ENCODE measurements around the gene C7orf33.
"Not testable (repeated sequence)": the region's sequence is repeated elsewhere in the genome, so short reads cannot be mapped to it uniquely, and the experiment has no call there.

The C7orf33 gene

DNA sequence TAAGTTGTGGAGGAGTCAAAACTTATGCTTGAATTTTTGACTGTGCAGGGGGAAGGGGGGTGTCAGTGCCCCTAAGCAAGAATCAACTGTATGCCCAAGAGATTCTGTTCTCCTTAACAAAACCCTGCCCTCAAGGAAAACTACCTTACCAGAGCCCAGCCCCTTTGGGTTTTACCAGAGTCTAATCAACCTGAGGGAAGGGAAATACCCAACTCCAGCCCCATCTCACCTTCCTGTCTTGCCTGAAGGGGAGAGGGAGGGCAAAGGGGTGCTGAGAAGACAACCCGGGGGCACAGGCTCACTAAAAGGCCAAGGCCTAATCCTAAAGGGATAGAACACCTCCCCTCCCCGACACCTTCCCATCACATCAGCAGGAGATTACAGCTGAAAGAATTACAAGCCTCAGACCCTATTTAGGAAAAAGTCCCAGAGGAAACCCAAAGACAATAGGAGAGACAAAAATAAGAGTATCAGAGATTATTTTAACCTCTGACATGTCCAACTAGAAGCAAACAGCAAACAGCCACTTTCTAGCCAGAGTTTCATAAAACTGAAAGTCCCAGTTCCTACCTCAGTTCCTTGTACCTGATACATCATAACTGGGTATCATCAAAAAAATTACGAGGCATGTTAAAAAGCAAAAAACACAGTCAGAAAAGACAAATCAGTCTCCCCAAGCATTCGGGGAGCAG is 26.8 kb upstream of the C7orf33 start:
- no peak for TF ChIP-seq MYC (IDR thresholded peaks at IDR 0.05; ENCODE audit: low read depth, low read length)
- TF ChIP-seq POLR2A (IDR thresholded peaks at IDR 0.05; ENCODE audit: extremely low read depth, insufficient read length) = no peak
- TF ChIP-seq, protein P1, sequence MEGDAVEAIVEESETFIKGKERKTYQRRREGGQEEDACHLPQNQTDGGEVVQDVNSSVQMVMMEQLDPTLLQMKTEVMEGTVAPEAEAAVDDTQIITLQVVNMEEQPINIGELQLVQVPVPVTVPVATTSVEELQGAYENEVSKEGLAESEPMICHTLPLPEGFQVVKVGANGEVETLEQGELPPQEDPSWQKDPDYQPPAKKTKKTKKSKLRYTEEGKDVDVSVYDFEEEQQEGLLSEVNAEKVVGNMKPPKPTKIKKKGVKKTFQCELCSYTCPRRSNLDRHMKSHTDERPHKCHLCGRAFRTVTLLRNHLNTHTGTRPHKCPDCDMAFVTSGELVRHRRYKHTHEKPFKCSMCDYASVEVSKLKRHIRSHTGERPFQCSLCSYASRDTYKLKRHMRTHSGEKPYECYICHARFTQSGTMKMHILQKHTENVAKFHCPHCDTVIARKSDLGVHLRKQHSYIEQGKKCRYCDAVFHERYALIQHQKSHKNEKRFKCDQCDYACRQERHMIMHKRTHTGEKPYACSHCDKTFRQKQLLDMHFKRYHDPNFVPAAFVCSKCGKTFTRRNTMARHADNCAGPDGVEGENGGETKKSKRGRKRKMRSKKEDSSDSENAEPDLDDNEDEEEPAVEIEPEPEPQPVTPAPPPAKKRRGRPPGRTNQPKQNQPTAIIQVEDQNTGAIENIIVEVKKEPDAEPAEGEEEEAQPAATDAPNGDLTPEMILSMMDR (IDR thresholded peaks at IDR 0.05; ENCODE audit: low read depth, low read length) = no peak
- TF ChIP-seq, protein P2, sequence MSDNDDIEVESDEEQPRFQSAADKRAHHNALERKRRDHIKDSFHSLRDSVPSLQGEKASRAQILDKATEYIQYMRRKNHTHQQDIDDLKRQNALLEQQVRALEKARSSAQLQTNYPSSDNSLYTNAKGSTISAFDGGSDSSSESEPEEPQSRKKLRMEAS (IDR thresholded peaks at IDR 0.05; ENCODE audit: low read depth, low read length) = no peak
- H3K4me3 ChIP-seq (ENCODE audit: low read depth, low read length) = peak overlapping the region; percentile 5
- DNase-seq (ENCODE audit: low read depth) = no peak

DNA sequence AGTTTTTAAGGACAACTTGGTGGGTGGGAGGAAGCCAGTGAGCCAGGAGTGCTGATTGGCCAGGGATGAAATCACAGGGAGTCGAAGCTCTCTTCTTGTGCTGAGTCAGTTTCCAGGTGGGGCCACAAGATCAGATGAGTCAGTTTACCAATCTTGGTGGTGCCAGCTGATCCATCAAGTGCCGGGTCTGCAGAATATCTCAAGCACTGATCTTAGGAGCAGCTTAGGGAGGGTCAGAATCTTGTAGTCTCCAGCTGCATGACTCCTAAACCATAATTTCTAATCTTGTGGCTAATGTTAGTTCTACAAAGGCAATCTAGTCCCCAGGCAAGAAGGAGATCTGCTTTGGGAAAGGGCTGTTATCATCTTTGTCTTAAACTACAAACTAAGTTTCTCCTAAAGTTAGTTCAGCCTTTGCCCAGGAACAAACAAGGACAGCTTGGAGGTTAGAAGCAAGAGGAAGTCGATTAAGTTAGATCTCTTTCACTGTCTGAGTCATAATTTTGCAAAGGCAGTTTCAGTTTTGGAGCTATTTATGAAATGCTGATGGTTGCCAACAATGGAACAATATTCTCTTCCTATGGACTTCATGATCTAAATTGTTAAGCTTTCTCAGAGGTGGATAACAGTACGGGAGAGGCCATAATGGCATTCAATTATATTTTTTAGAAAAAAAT is 26.2 kb upstream of the C7orf33 start:
- peak overlapping the region; percentile 10 for H3K4me3 ChIP-seq (ENCODE audit: low read depth, low read length)
- DNase-seq (ENCODE audit: low read depth) = peak; percentile 77

DNA sequence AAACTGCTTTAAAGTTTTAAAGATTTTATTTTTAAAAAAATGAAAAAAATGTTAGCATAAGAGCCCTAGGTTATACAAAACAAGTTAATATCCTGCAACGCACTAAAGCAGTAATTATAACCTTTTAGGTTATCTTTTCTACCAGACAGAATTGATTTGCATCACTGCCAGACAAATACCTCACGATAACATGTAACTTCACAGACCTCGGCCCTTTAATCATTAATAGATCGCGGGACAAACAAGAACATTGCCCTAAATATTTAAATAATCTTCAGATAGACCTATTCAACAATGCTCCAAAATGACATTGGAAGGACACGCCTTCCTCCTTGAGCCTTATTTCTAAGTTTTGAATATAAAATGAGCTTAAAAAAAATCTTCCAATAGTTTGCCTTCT is 23.8 kb upstream of the C7orf33 start:
- TF ChIP-seq MYC (IDR thresholded peaks at IDR 0.05; ENCODE audit: low read depth, low read length) (no peak), POLR2A (IDR thresholded peaks at IDR 0.05; ENCODE audit: extremely low read depth, insufficient read length) (no peak)
- TF ChIP-seq, protein P1 (IDR thresholded peaks at IDR 0.05; ENCODE audit: low read depth, low read length) = no peak
- TF ChIP-seq, protein P2 (IDR thresholded peaks at IDR 0.05; ENCODE audit: low read depth, low read length) = no peak
- H3K4me3 ChIP-seq (ENCODE audit: low read depth, low read length) = no peak overlapping the region
- no peak for DNase-seq (ENCODE audit: low read depth)

DNA sequence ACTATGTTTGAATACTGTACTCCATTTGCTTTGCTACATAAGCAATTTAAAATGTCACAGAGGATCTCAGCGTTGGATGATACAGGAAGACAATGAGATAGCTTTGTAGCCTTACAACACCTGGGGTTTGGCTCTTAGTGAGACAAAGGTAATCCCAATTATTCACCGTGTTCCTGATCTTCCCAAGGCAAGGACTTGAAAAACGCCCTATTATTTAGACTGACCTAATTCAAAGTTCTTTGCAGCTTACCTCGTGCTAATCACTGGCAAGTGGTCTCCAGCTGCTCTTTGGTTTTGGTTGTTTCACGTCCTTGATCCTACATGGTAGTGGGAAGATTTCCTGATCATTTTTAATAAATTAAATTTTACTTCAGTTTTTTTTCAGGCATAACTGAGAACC is 23.0 kb upstream of the C7orf33 start:
- DNase-seq (ENCODE audit: low read depth) = no peak

DNA sequence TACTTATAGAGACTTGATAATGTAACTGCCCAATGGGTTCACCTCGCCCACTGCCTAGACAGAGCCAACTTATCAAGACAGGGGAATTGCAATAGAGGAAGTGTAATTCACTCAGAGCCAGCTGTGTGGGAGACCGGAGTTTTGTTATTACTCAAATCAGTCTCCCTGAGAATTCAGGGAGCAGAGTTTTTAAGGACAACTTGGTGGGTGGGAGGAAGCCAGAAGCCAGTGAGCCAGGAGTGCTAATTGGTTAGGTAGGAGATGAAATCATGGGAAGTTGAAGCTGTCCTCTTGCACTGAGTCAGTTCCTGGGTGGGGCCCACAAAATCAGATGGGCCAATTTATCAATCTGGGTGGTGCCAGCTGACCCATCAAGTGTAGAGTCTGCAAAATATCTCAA is 20.1 kb upstream of the C7orf33 start:
- TF ChIP-seq POLR2A (IDR thresholded peaks at IDR 0.05; ENCODE audit: extremely low read depth, insufficient read length) (no peak), MYC (IDR thresholded peaks at IDR 0.05; ENCODE audit: low read depth, low read length) (no peak)
- TF ChIP-seq, protein P2 (IDR thresholded peaks at IDR 0.05; ENCODE audit: low read depth, low read length) = no peak
- TF ChIP-seq, protein P1 (IDR thresholded peaks at IDR 0.05; ENCODE audit: low read depth, low read length) = no peak
- H3K4me3 ChIP-seq (ENCODE audit: low read depth, low read length) = no peak overlapping the region
- DNase-seq (ENCODE audit: low read depth) = no peak

More for the DNA sequence above, 23.0 kb upstream of the C7orf33 start:
- no peak overlapping the region for H3K4me3 ChIP-seq (ENCODE audit: low read depth, low read length)
- TF ChIP-seq MYC (IDR thresholded peaks at IDR 0.05; ENCODE audit: low read depth, low read length) (no peak), POLR2A (IDR thresholded peaks at IDR 0.05; ENCODE audit: extremely low read depth, insufficient read length) (no peak)
- TF ChIP-seq, protein P1 (IDR thresholded peaks at IDR 0.05; ENCODE audit: low read depth, low read length) = no peak
- TF ChIP-seq, protein P2 (IDR thresholded peaks at IDR 0.05; ENCODE audit: low read depth, low read length) = no peak

DNA sequence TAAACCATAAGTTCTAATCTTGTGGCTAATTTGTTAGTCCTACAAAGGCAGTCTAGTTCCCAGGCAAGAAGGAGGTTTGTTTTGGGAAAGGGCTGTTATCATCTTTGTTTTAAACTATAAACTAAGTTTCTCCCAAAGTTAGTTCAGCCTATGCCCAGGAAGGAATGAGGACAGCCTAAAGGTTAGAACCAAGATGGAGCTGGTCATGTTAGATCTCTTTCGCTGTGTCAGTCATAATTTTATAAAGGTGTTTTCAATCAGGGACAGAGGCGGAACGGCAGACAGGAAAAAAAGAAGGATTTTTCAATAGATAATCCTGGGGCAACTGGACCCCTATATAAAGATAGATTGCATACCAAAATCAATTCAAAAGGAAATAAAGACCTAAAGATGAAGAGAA is 19.6 kb upstream of the C7orf33 start:
- DNase-seq (ENCODE audit: low read depth); H3K4me3 ChIP-seq (ENCODE audit: low read depth, low read length): not testable (repeated sequence)

DNA sequence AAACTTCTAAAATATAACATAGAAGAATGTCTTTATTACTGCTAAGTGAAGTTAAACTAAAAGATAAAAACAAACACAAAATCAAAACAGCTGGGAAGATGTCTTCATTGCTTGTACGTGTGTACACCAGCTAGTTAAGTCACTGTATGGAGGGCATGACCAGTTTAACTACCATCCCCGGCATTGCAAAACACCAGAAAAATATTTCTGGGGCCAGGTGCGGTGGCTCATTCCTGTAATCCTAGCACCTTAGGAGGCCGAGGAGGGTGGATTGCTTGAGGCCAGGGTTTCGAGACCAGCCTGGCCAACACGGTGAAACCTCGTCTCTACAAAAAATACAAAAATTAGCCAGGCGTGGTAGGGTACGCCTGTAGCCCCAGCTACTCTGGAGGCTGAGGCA is 19.2 kb upstream of the C7orf33 start:
- no peak for DNase-seq (ENCODE audit: low read depth)
- TF ChIP-seq, protein P1 (IDR thresholded peaks at IDR 0.05; ENCODE audit: low read depth, low read length) = no peak
- TF ChIP-seq, protein P2 (IDR thresholded peaks at IDR 0.05; ENCODE audit: low read depth, low read length) = no peak
- TF ChIP-seq MYC (IDR thresholded peaks at IDR 0.05; ENCODE audit: low read depth, low read length) (no peak), POLR2A (IDR thresholded peaks at IDR 0.05; ENCODE audit: extremely low read depth, insufficient read length) (no peak)

More for the DNA sequence above, 19.2 kb upstream of the C7orf33 start:
- H3K4me3 ChIP-seq (ENCODE audit: low read depth, low read length) = no peak overlapping the region
